ENCODE measurements around the gene MAFG. TPM values are rescaled to one million over a fixed set of nuclear protein-coding genes. Genes with fewer than 3 reads are reported as not detected.
A peak's percentile ranks its signal among the peaks of the same experiment; 100 is the strongest.

Gene MAFG
- total and polyA plus RNA-seq, 9 of the 15 experiments (the other 6 are each of a cell fraction or from before 2014, with no cell fraction given), result 1.1 to 58.1 (median 24.9) TPM

- in situ Hi-C loops (cut with MboI), result no loop called here
- WGBS (ENCODE audit: insufficient coverage, low coverage, missing lambda C conversion rate), result 0% methylated on average over 4 of the region's 78 CpGs
- DNase-seq (ENCODE audit: extremely low read depth in 1 of 4, low spot score in 3 of 4), result peak in 1 of 4 experiments; percentile 74
- H3K4me2 ChIP-seq (ENCODE audit: insufficient read depth, low read length), result peak overlapping the region; percentile 89
- no peak overlapping the region for H2AFZ ChIP-seq (ENCODE audit: low read depth, low read length)
- no peaks in the 10 kb centered on the region for H3K27me3 ChIP-seq (ENCODE audit: control insufficient read depth in 2 of 2, insufficient read depth in 2 of 2, low read length in 2 of 2)
- H3K36me3 ChIP-seq (ENCODE audit: control insufficient read depth, insufficient read depth, low read length), result peaks cover 8% of the 10 kb centered on the region; the same call in 2 of the 3 replicates
- peak overlapping the region; percentile 93 to 95 for H3K9ac ChIP-seq (ENCODE audit: insufficient read depth in 1 of 2, low read depth in 2 of 2, low read length in 2 of 2)
- ChIA-PET CTCF (ENCODE audit: low intra/inter-chr PET ratio) (interaction anchor here (0.8 kb wide), 1 partner anchor 11 kb away, joined by 3 read pairs; no protein-coding TSS in a partner anchor), POLR2A (interaction anchor here (0.7 to 4.8 kb wide), 9 partner anchors 9 to 244 kb away, joined by 3 to 32 read pairs (median 5); partner anchors contain the start of genes ARL16, HGS and PYCR1)
- FAIRE-seq, result no peak
- no peak for ATAC-seq
- H3K9me1 ChIP-seq (ENCODE audit: control insufficient read depth, insufficient read depth, low read length), result peaks cover 6% of the 10 kb centered on the region
- H3K27ac ChIP-seq (ENCODE audit: extremely low read depth, low read depth, low read length), result peak overlapping the region; percentile 98
- intact Hi-C loops (cut with micrococcal nuclease), result no loop called here
- no TSS peak for BruUV-seq (replicated peaks)
- no peaks in the 10 kb centered on the region for H3K9me3 ChIP-seq (replicated peaks; ENCODE audit: control insufficient read depth, insufficient read depth, low read depth, low read length)
- peaks cover 39 to 95% of the 10 kb centered on the region in 2 experiments for H3K4me1 ChIP-seq (replicated peaks in 1 of 2; ENCODE audit: control insufficient read depth in 2 of 2, insufficient read depth in 2 of 2, low read length in 2 of 2)
- H3K79me2 ChIP-seq (ENCODE audit: control insufficient read depth, insufficient read depth, low read length), result peaks cover 69% of the 10 kb centered on the region
- H3K4me3 ChIP-seq, result peak overlapping the region; percentile 81
- H4K20me1 ChIP-seq (replicated peaks; ENCODE audit: control insufficient read depth, insufficient read depth, low read length), result peaks cover 11% of the 10 kb centered on the region
- TF ChIP-seq FOXJ3 (CRISPR knock-in tag; IDR thresholded peaks at IDR 0.05) (no peak), RBFOX2 (IDR thresholded peaks at IDR 0.05; ENCODE audit: low read depth, low read length) (peak; percentile 70), CREB5 (CRISPR knock-in tag; IDR thresholded peaks at IDR 0.05) (no peak), NCOR1 (IDR thresholded peaks at IDR 0.05) (0 out of 2 replicates have a peak, but pooled peaks have one; percentile 1), ZFX (CRISPR knock-in tag; IDR thresholded peaks at IDR 0.05) (no peak; the same call in 1 of the 2 replicates), ZNF165 (CRISPR knock-in tag; IDR thresholded peaks at IDR 0.05; ENCODE audit: borderline replicate concordance) (no peak), ADNP (tag; IDR thresholded peaks at IDR 0.05) (no peak), IRF9 (tag; IDR thresholded peaks at IDR 0.05) (no peak), ZNF592 (IDR thresholded peaks at IDR 0.05) (0 out of 2 replicates have a peak, but pooled peaks have one; percentile 2), PRPF4 (IDR thresholded peaks at IDR 0.05; ENCODE audit: insufficient read depth, low read depth, low read length, poor library complexity, severe bottlenecking) (peak; percentile 15), PCBP1 (IDR thresholded peaks at IDR 0.05; ENCODE audit: low read depth, low read length, poor library complexity, severe bottlenecking) (peak; percentile 0), POLR2G (IDR thresholded peaks at IDR 0.05; ENCODE audit: low read depth, low read length) (peak; percentile 71), PCBP2 (IDR thresholded peaks at IDR 0.05; ENCODE audit: low read depth, low read length, poor library complexity, severe bottlenecking) (peak; percentile 11), MTA3 (IDR thresholded peaks at IDR 0.05; ENCODE audit: borderline replicate concordance) (no peak), CAMTA2 (CRISPR knock-in tag; conservative IDR thresholded peaks at IDR 0.05) (no peak)
Observed at GRCh38 chr17:81927152-81927652, 333 bp downstream of the MAFG start.
